SK-N-SH treated with all-trans-retinoic acid at 6 μM for 48 hours (cell line): ENCODE measurements around the gene PIK3R5.

ENCODE experiments used
- ARNTL ChIP-seq: fragments of 450-650 bp; formaldehyde crosslinking; IDR thresholded peaks from 2 replicates; pipeline ENCODE4 v1.5.0; 2020; ENCODE audit warnings: low read depth, mild to moderate bottlenecking, moderate library complexity, borderline replicate concordance
- BACH2 ChIP-seq: fragments of 250-450 bp; sonication (Bioruptor Pico); IDR thresholded peaks from 2 replicates; pipeline ENCODE4 v1.9.0; 2021; ENCODE audit warnings: mild to moderate bottlenecking, borderline replicate concordance
- CREB5 ChIP-seq: fragments of 250-450 bp; sonication (Bioruptor Pico); IDR thresholded peaks from 2 replicates; pipeline ENCODE4 v1.5.1; 2020; ENCODE audit warnings: low read depth, mild to moderate bottlenecking, moderate library complexity
- CSRNP3 ChIP-seq: fragments of 250-450 bp; sonication (Bioruptor Pico); IDR thresholded peaks from 2 replicates; pipeline ENCODE4 v1.5.1; 2021; ENCODE audit warnings: mild to moderate bottlenecking, moderate library complexity
- ESRRG ChIP-seq: fragments of 250-450 bp; sonication (Bioruptor Pico); IDR thresholded peaks from 2 replicates; pipeline ENCODE4 v1.6.1; 2021; ENCODE audit warnings: mild to moderate bottlenecking
- GLIS3 ChIP-seq: fragments of 250-450 bp; sonication (Bioruptor Pico); IDR thresholded peaks from 2 replicates; pipeline ENCODE4 v1.5.0; 2020; ENCODE audit warnings: mild to moderate bottlenecking, moderate library complexity
- PATZ1 ChIP-seq: fragments of 250-450 bp; sonication (Bioruptor Pico); IDR thresholded peaks from 2 replicates; pipeline ENCODE4 v1.8.0; 2020; ENCODE audit warnings: mild to moderate bottlenecking, moderate library complexity, borderline replicate concordance
- POU6F1 ChIP-seq: fragments of 250-450 bp; sonication (Bioruptor Pico); IDR thresholded peaks from 2 replicates; pipeline ENCODE4 v1.8.0; 2021; ENCODE audit warnings: low read depth, mild to moderate bottlenecking, moderate library complexity, borderline replicate concordance
- PPARA ChIP-seq: fragments of 250-450 bp; sonication (Bioruptor Pico); IDR thresholded peaks from 2 replicates; pipeline ENCODE4 v1.5.0; 2020; ENCODE audit warnings: mild to moderate bottlenecking, borderline replicate concordance
- RARB ChIP-seq: fragments of 250-450 bp; sonication (Bioruptor Pico); IDR thresholded peaks from 2 replicates; pipeline ENCODE4 v1.8.0; 2021; ENCODE audit warnings: mild to moderate bottlenecking, moderate library complexity
- TCF4 ChIP-seq: fragments of 250-450 bp; sonication (Bioruptor Pico); IDR thresholded peaks from 2 replicates; pipeline ENCODE4 v1.8.0; 2021; ENCODE audit warnings: mild to moderate bottlenecking, moderate library complexity, borderline replicate concordance
- TSHZ2 ChIP-seq: fragments of 250-450 bp; sonication (Bioruptor Pico); IDR thresholded peaks from 2 replicates; pipeline ENCODE4 v1.5.0; 2020; ENCODE audit warnings: mild to moderate bottlenecking, moderate library complexity
- ZFP30 ChIP-seq: fragments of 450-650 bp; formaldehyde crosslinking; IDR thresholded peaks from 2 replicates; pipeline ENCODE4 v1.5.0; 2022; ENCODE audit warnings: mild to moderate bottlenecking, moderate library complexity
- ZNF70 ChIP-seq: fragments of 450-650 bp; formaldehyde crosslinking; IDR thresholded peaks from 2 replicates; pipeline ENCODE4 v1.5.0; 2020; ENCODE audit warnings: mild to moderate bottlenecking, moderate library complexity

- no peak for TF ChIP-seq ZFP30
- no peak for TF ChIP-seq PATZ1
- TF ChIP-seq TSHZ2 (CRISPR knock-in tag), result no peak
- no peak for TF ChIP-seq TCF4 (CRISPR knock-in tag)
- no peak for TF ChIP-seq ESRRG (CRISPR knock-in tag)
- no peak for TF ChIP-seq RARB (CRISPR knock-in tag)
- TF ChIP-seq ARNTL (CRISPR knock-in tag), result no peak
- TF ChIP-seq CREB5 (CRISPR knock-in tag), result no peak
- TF ChIP-seq PPARA (CRISPR knock-in tag), result no peak
- TF ChIP-seq BACH2 (CRISPR knock-in tag), result no peak
- TF ChIP-seq ZNF70 (CRISPR knock-in tag), result no peak
- no peak for TF ChIP-seq CSRNP3
- TF ChIP-seq GLIS3 (CRISPR knock-in tag), result no peak
- TF ChIP-seq POU6F1 (CRISPR knock-in tag), result no peak
Measured at GRCh38 chr17:8875957-8876356, 89.5 kb downstream of the PIK3R5 start.
